Measurements from ENCODE around the gene HMCN1. TPM values are rescaled to one million over a fixed set of nuclear protein-coding genes. Genes with fewer than 3 reads are reported as not detected.

HMCN1 gene
- total RNA-seq, 2 donors from 2014 or later, result 6.5 to 7.4 TPM

DNA sequence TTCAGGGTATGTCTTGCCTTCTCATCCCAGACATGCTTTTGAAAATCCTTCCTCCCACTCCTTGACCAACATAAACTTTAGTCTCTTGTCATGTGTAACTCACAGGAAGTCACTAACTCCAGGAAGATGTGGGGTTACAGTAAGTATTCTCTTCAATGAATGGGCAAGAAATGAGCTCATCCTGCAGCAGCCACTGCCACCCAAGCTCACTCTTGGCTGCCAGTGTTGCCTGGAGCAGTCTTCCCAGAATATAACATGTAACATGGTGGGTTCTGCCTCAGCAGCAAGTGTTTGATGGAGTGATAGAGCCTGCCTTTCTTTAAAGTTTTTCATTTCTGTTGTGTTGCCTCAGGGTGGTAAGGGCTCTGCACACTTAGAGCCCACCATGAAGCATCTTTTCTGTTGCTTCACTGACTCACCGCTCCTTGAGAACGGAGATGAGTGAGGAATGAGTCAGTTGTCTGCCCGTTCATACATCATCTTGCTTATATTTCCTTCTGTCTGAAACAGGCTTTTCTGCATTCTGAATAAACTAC, 453.9 kb downstream of the HMCN1 start:
- WGBS, 2 experiments (ENCODE audit: insufficient coverage in 1 of 2, insufficient read length in 1 of 2), result 85 to 90% methylated on average over 3 of the region's 3 CpGs
- Histone ChIP-seq H3K4me3 (ENCODE audit: low read length) (no peak overlapping the region), H3K9me3 (ENCODE audit: control insufficient read depth, low read length) (no peaks in the 10 kb centered on the region), H3K9ac (ENCODE audit: extremely low read depth, low read length, poor library complexity, severe bottlenecking) (no peak overlapping the region), H3K4me1 (ENCODE audit: control insufficient read depth, insufficient read depth, low read length) (no peaks in the 10 kb centered on the region), H3K27me3 (ENCODE audit: control insufficient read depth, insufficient read depth, low read length, poor library complexity, severe bottlenecking) (no peaks in the 10 kb centered on the region), H3K27ac (ENCODE audit: low read depth, low read length) (no peak overlapping the region), H3K36me3 (ENCODE audit: control insufficient read depth, insufficient read depth, low read length) (no peaks in the 10 kb centered on the region)
- Mint-ChIP-seq H3K36me3 (ENCODE audit: low read depth) (peaks cover 3% of the 10 kb centered on the region), H3K27me3 (ENCODE audit: insufficient read depth) (no peaks in the 10 kb centered on the region), H3K9me3 (no peaks in the 10 kb centered on the region), H3K27ac (no peak overlapping the region), H3K4me3 (no peak overlapping the region), H3K4me1 (no peaks in the 10 kb centered on the region)
- TF ChIP-seq CTCF (conservative IDR thresholded peaks at IDR 0.05), result no peak
- DNase-seq, result no peak

GRCh38 chr1:186188736-186189135, 454.5 kb downstream of the HMCN1 start:
- Histone ChIP-seq H3K9me3 (ENCODE audit: control insufficient read depth, low read length) (no peaks in the 10 kb centered on the region), H3K27me3 (ENCODE audit: control insufficient read depth, insufficient read depth, low read length, poor library complexity, severe bottlenecking) (no peaks in the 10 kb centered on the region), H3K4me3 (ENCODE audit: low read length) (no peak overlapping the region), H3K4me1 (ENCODE audit: control insufficient read depth, insufficient read depth, low read length) (no peaks in the 10 kb centered on the region), H3K36me3 (ENCODE audit: control insufficient read depth, insufficient read depth, low read length) (no peaks in the 10 kb centered on the region), H3K27ac (ENCODE audit: low read depth, low read length) (no peak overlapping the region), H3K9ac (ENCODE audit: extremely low read depth, low read length, poor library complexity, severe bottlenecking) (no peak overlapping the region)
- Mint-ChIP-seq H3K27me3 (ENCODE audit: insufficient read depth) (no peaks in the 10 kb centered on the region), H3K36me3 (ENCODE audit: low read depth) (peaks cover 3% of the 10 kb centered on the region), H3K4me1 (no peaks in the 10 kb centered on the region), H3K9me3 (no peaks in the 10 kb centered on the region), H3K27ac (no peak overlapping the region), H3K4me3 (no peak overlapping the region)
- DNase-seq, result no peak
- WGBS, 2 experiments (ENCODE audit: insufficient coverage in 1 of 2, insufficient read length in 1 of 2), result 57 to 93% methylated on average over 1 of the region's 2 CpGs
- TF ChIP-seq CTCF (conservative IDR thresholded peaks at IDR 0.05), result no peak

GRCh38 chr1:186189156-186189555, 455.0 kb downstream of the HMCN1 start:
- H3K4me3 Mint-ChIP-seq, result no peak overlapping the region
- H3K36me3 ChIP-seq (ENCODE audit: control insufficient read depth, insufficient read depth, low read length), result no peaks in the 10 kb centered on the region
- no peaks in the 10 kb centered on the region for H3K27me3 Mint-ChIP-seq (ENCODE audit: insufficient read depth)
- H3K36me3 Mint-ChIP-seq (ENCODE audit: low read depth), result peaks cover 3% of the 10 kb centered on the region
- H3K4me3 ChIP-seq (ENCODE audit: low read length), result no peak overlapping the region
- no peak overlapping the region for H3K9ac ChIP-seq (ENCODE audit: extremely low read depth, low read length, poor library complexity, severe bottlenecking)
- H3K4me1 Mint-ChIP-seq, result no peaks in the 10 kb centered on the region
- no peak for TF ChIP-seq CTCF (conservative IDR thresholded peaks at IDR 0.05)
- no peaks in the 10 kb centered on the region for H3K4me1 ChIP-seq (ENCODE audit: control insufficient read depth, insufficient read depth, low read length)
- H3K27ac Mint-ChIP-seq, result no peak overlapping the region
- DNase-seq, result no peak
- no peaks in the 10 kb centered on the region for H3K9me3 ChIP-seq (ENCODE audit: control insufficient read depth, low read length)
- no peaks in the 10 kb centered on the region for H3K27me3 ChIP-seq (ENCODE audit: control insufficient read depth, insufficient read depth, low read length, poor library complexity, severe bottlenecking)
- H3K27ac ChIP-seq (ENCODE audit: low read depth, low read length), result no peak overlapping the region
- no peaks in the 10 kb centered on the region for H3K9me3 Mint-ChIP-seq
- WGBS, 2 experiments (ENCODE audit: insufficient coverage in 1 of 2, insufficient read length in 1 of 2), result 94 to 100% methylated on average over 2 to 3 of the region's 3 CpGs

Measured in endodermal cell (in vitro differentiated cells).